Ovary (tissue), 3 donors: ENCODE data around the gene MORN4.

ENCODE experiments used
- CTCF ChIP-seq, 3 donors: fragments of 450-650 bp in 2 of 3; fragments of 200-600 bp in 1 of 3; IDR thresholded peaks; one replicate each; pipeline versions ENCODE4 v1.5.1 to v1.8.0; 2016 to 2022; ENCODE audit warnings: antibody characterized with exemption in 3 of 3, mild to moderate bottlenecking in 1 of 3
- EP300 ChIP-seq: sonication (generic); formaldehyde crosslinking; IDR thresholded peaks from one replicate; pipeline ENCODE4 v1.6.1; 2017; ENCODE audit warnings: antibody characterized with exemption
- POLR2A ChIP-seq: fragments of 450-650 bp; IDR thresholded peaks from one replicate; pipeline ENCODE4 v1.6.1; 2017; ENCODE audit warnings: antibody characterized with exemption, mild to moderate bottlenecking, moderate library complexity
- donor health status: DM: no; HTN: no; CAD: no.

- TF ChIP-seq CTCF (IDR thresholded peaks at IDR 0.05) (no peak), POLR2A (no peak), EP300 (no peak)
These were observed 49.8 kb downstream of the MORN4 start for GRCh38 chr10:97583476-97583875.
